ENCODE results near the gene ACTR8.
"Not testable (repeated sequence)": the region's sequence is repeated elsewhere in the genome, so short reads cannot be mapped to it uniquely, and the experiment has no call there.

Gene ACTR8, protein sequence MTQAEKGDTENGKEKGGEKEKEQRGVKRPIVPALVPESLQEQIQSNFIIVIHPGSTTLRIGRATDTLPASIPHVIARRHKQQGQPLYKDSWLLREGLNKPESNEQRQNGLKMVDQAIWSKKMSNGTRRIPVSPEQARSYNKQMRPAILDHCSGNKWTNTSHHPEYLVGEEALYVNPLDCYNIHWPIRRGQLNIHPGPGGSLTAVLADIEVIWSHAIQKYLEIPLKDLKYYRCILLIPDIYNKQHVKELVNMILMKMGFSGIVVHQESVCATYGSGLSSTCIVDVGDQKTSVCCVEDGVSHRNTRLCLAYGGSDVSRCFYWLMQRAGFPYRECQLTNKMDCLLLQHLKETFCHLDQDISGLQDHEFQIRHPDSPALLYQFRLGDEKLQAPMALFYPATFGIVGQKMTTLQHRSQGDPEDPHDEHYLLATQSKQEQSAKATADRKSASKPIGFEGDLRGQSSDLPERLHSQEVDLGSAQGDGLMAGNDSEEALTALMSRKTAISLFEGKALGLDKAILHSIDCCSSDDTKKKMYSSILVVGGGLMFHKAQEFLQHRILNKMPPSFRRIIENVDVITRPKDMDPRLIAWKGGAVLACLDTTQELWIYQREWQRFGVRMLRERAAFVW

DNA sequence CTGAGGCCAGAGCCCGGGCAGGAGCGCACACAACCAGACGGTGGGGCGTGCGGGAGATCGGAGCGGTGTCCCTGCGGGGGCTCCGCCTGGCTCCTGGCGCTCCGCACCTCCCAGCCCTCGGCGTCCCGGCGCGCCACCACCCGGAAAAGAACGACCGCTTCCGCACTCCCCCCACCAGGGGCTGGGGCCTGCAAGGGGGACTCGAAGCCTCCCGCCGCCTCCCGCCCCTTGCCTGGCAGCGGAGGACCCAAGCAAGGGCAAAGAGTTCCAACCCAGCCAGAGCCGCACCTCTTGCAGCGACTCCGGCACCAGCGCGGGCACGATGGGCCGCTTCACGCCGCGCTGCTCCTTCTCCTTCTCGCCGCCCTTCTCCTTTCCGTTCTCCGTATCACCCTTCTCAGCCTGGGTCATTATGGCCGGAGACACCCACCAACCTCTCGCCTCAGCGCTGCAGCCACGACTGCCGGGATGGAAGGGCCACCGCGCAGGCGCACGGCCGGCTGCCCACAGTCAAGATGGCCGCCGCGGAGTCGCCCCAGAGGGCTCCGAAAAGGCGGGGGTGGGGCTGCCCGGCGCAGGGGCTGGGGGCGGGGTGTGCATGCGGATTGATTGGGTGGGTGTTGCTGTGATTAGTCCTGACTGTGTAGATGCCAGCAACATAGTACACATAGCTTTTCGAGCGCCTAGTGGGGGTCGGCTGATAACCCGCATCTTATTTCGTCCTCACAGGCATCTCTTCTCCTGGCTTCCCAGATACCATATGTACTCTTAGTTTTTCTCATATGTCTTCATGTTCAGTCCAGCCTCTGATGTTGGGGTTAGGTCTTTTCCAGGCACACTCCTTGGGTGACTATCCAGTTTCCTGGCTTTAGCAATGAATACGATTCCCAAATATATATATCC, at the start of gene ACTR8:
ACTR8 (minus strand) TSS at position 462 of the 903 bp plus-strand sequence; CDS start at position 411, 51 bp downstream.
- TF ChIP-seq, protein P1, sequence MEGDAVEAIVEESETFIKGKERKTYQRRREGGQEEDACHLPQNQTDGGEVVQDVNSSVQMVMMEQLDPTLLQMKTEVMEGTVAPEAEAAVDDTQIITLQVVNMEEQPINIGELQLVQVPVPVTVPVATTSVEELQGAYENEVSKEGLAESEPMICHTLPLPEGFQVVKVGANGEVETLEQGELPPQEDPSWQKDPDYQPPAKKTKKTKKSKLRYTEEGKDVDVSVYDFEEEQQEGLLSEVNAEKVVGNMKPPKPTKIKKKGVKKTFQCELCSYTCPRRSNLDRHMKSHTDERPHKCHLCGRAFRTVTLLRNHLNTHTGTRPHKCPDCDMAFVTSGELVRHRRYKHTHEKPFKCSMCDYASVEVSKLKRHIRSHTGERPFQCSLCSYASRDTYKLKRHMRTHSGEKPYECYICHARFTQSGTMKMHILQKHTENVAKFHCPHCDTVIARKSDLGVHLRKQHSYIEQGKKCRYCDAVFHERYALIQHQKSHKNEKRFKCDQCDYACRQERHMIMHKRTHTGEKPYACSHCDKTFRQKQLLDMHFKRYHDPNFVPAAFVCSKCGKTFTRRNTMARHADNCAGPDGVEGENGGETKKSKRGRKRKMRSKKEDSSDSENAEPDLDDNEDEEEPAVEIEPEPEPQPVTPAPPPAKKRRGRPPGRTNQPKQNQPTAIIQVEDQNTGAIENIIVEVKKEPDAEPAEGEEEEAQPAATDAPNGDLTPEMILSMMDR (IDR thresholded peaks at IDR 0.05; ENCODE audit: low read depth, low read length) = 0 out of 2 replicates have a peak, but pooled peaks have one; percentile 13
- Histone ChIP-seq H3K27me3 (ENCODE audit: insufficient read depth, low read depth, severe bottlenecking) (no peaks in the 10 kb centered on the region), H3K4me3 (ENCODE audit: low read depth, low read length) (peak within 1 kb of the TSS; percentile 47), H3K9me3 (ENCODE audit: severe bottlenecking) (no peaks in the 10 kb centered on the region), H3K27ac (peak within 1 kb of the TSS; percentile 92), H3K36me3 (peaks cover 65% of the 10 kb centered on the region)
- DNase-seq = peak; percentile 93

DNA sequence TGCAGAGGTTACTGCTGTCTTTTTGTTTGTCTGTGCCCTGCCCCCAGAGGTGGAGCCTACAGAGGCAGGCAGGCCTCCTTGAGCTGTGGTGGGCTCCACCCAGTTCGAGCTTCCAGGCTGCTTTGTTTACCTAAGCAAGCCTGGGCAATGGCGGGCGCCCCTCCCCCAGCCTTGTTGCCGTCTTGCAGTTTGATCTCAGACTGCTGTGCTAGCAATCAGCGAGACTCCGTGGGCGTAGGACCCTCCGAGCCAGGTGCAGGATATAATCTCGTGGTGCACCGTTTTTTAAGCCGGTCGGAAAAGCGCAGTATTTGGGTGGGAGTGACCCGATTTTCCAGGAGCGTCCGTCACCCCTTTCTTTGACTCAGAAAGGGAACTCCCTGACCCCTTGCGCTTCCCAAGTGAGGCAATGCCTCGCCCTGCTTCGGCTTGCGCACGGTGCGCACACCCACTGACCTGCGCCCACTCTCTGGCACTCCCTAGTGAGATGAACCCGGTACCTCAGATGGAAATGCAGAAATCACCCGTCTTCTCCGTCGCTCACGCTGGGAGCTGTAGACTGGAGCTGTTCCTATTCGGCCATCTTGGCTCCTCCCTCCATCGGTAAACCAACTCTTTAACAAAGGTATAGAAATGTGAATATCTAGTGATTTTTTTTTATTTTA, 45.4 kb upstream of the ACTR8 start:
- not testable (repeated sequence) for H3K9me3 ChIP-seq (ENCODE audit: severe bottlenecking); DNase-seq; H3K27me3 ChIP-seq (ENCODE audit: insufficient read depth, low read depth, severe bottlenecking); H3K27ac ChIP-seq; H3K36me3 ChIP-seq; H3K4me3 ChIP-seq (ENCODE audit: low read depth, low read length)

DNA sequence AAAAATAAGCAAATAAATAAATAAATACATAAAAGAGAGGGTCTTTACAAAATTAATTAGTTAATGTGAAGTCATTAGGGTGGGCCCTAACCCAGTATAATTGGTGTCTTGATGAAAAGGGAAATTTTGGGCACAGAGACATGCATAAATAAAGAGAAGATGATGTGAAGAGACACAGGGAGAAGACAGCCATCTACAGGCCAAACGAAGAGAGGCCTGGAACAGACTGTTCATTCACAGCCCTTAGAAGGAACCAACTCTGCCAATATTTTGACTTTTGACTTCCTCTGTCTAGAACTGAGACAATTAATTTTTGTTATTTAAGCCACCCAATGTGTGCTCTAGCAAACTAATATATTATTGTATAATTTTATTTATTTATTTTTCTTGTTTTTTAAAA, 39.3 kb upstream of the ACTR8 start:
- no peak for DNase-seq
- Histone ChIP-seq H3K27ac (no peak overlapping the region), H3K9me3 (ENCODE audit: severe bottlenecking) (no peaks in the 10 kb centered on the region), H3K4me3 (ENCODE audit: low read depth, low read length) (no peak overlapping the region), H3K27me3 (ENCODE audit: insufficient read depth, low read depth, severe bottlenecking) (no peaks in the 10 kb centered on the region), H3K36me3 (no peaks in the 10 kb centered on the region)
- TF ChIP-seq, protein P1 (IDR thresholded peaks at IDR 0.05; ENCODE audit: low read depth, low read length) = peak; percentile 54

DNA sequence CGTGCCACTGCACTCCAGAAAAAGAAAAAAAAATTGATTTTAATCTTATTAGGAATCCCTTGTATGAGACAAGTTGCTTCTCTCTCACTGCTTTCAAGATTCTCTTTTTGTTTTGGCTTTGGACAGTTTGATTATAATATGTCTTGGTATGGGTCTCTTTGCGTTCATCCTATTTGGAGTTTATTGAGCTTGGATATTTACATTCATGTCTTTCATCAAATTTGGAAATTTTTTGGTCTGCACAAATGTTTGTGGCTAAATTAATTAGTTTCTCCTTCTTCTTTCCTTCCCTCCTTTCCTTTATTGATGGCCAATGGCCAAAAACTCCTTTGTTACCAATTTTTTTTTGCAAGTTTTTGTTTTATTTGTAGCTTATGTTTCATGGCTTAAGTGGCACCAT, 37.8 kb upstream of the ACTR8 start:
- Histone ChIP-seq H3K27ac (no peak overlapping the region), H3K9me3 (ENCODE audit: severe bottlenecking) (no peaks in the 10 kb centered on the region), H3K27me3 (ENCODE audit: insufficient read depth, low read depth, severe bottlenecking) (no peaks in the 10 kb centered on the region), H3K4me3 (ENCODE audit: low read depth, low read length) (no peak overlapping the region), H3K36me3 (no peaks in the 10 kb centered on the region)
- no peak for DNase-seq
- TF ChIP-seq, protein P1 (IDR thresholded peaks at IDR 0.05; ENCODE audit: low read depth, low read length) = no peak

DNA sequence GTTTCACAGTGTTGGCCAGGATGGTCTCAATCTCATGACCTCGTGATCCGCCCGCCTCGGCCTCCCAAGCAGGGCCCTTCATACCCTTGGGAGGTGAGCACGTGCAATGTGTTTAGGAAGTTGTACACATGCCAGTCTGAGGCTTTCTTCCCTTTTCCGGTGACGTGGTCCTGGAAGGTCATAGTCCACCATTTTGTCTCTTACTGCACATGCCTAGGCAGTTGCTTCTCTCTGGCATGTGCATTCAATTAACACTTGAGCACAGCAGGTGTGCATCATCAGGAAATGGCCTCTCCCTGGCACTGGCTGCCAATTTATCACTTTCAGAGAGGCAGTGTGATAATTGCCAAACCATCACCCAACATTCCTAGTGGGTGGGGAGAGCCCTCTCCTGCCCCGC, 31.4 kb upstream of the ACTR8 start:
- Histone ChIP-seq H3K9me3 (ENCODE audit: severe bottlenecking) (no peaks in the 10 kb centered on the region), H3K36me3 (no peaks in the 10 kb centered on the region), H3K27me3 (ENCODE audit: insufficient read depth, low read depth, severe bottlenecking) (no peaks in the 10 kb centered on the region), H3K4me3 (ENCODE audit: low read depth, low read length) (no peak overlapping the region), H3K27ac (no peak overlapping the region)
- TF ChIP-seq, protein P1 (IDR thresholded peaks at IDR 0.05; ENCODE audit: low read depth, low read length) = no peak
- no peak for DNase-seq

All from WERI-Rb-1 (cell line).